ENCODE data around the gene NLRC3.

Gene NLRC3

GRCh38 chr16:3550851-3551847 is 26.1 kb downstream of the NLRC3 start:
- Histone ChIP-seq H3K4me1 (no peaks in the 10 kb centered on the region), H3K9me3 (ENCODE audit: control insufficient read depth, low read length) (no peaks in the 10 kb centered on the region), H3K27ac (no peak overlapping the region), H3K79me2 (no peaks in the 10 kb centered on the region), H3K9ac (no peak overlapping the region), H3K4me2 (ENCODE audit: low read length) (no peak overlapping the region), H3K4me3 (ENCODE audit: low read depth, low read length) (no peak overlapping the region), H3K27me3 (ENCODE audit: control insufficient read depth, insufficient read depth, low read length) (no peaks in the 10 kb centered on the region), H3K36me3 (ENCODE audit: control insufficient read depth, insufficient read depth, low read length) (no peaks in the 10 kb centered on the region), H2AFZ (no peak overlapping the region)
- TF ChIP-seq, protein P1, sequence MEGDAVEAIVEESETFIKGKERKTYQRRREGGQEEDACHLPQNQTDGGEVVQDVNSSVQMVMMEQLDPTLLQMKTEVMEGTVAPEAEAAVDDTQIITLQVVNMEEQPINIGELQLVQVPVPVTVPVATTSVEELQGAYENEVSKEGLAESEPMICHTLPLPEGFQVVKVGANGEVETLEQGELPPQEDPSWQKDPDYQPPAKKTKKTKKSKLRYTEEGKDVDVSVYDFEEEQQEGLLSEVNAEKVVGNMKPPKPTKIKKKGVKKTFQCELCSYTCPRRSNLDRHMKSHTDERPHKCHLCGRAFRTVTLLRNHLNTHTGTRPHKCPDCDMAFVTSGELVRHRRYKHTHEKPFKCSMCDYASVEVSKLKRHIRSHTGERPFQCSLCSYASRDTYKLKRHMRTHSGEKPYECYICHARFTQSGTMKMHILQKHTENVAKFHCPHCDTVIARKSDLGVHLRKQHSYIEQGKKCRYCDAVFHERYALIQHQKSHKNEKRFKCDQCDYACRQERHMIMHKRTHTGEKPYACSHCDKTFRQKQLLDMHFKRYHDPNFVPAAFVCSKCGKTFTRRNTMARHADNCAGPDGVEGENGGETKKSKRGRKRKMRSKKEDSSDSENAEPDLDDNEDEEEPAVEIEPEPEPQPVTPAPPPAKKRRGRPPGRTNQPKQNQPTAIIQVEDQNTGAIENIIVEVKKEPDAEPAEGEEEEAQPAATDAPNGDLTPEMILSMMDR (IDR thresholded peaks at IDR 0.05), result no peak

- Histone ChIP-seq H3K79me2 (no peaks in the 10 kb centered on the region), H2AFZ (no peak overlapping the region), H3K36me3 (ENCODE audit: control insufficient read depth, insufficient read depth, low read length) (no peaks in the 10 kb centered on the region), H3K27ac (no peak overlapping the region), H3K27me3 (ENCODE audit: control insufficient read depth, insufficient read depth, low read length) (no peaks in the 10 kb centered on the region), H3K9ac (no peak overlapping the region), H3K4me1 (no peaks in the 10 kb centered on the region), H3K4me3 (ENCODE audit: low read depth, low read length) (no peak overlapping the region), H3K4me2 (ENCODE audit: low read length) (no peak overlapping the region), H3K9me3 (ENCODE audit: control insufficient read depth, low read length) (no peaks in the 10 kb centered on the region)
- TF ChIP-seq, protein P1 (IDR thresholded peaks at IDR 0.05), result no peak
Observed at GRCh38 chr16:3549906-3550305, 27.3 kb downstream of the NLRC3 start.

DNA sequence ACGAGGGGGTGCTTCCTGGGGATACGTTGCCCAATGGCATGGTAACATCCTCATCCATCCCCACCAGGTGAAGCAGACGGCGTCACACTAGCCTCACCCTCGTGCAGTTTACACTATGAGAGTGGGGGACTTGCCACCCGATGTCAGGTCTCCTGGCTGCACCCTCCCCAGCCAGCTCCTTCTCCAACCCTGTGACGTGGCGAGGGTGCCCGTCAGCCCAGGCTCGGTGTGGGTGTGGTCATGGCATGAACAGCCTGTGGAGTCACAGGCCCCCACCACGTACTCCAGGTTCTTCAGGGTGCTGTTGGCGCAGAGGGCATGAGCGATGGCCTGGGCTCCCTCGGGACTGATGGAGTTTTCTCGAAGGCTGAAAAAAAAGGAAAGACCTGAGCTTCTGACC is 28.3 kb downstream of the NLRC3 start:
- Histone ChIP-seq H3K36me3 (ENCODE audit: control insufficient read depth, insufficient read depth, low read length) (no peaks in the 10 kb centered on the region), H3K4me2 (ENCODE audit: low read length) (no peak overlapping the region), H2AFZ (no peak overlapping the region), H3K79me2 (no peaks in the 10 kb centered on the region), H3K4me1 (no peaks in the 10 kb centered on the region), H3K27me3 (ENCODE audit: control insufficient read depth, insufficient read depth, low read length) (no peaks in the 10 kb centered on the region), H3K9me3 (ENCODE audit: control insufficient read depth, low read length) (no peaks in the 10 kb centered on the region), H3K9ac (no peak overlapping the region), H3K27ac (no peak overlapping the region), H3K4me3 (ENCODE audit: low read depth, low read length) (no peak overlapping the region)
- TF ChIP-seq, protein P1 (IDR thresholded peaks at IDR 0.05), result no peak

DNA sequence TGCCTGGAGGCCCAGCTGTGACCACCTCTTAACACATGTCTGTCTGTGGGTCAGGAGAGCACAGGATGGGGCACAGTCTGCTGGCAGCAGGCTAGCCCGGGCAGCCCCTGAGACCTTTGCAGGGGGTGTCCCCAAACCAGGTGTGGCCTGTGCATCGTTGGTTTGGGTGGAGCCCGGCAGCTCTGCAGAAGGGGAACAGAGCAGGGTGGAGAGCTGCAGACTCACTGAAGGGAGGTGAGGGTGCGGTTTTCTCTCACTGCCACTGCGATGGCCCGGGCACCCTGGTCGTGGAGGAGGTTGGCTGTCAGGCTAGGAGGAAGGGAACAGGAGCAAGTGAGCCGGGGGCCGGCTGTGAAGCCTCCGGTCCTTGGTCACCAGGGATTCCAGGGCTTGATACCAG is 28.8 kb downstream of the NLRC3 start:
- Histone ChIP-seq H3K9me3 (ENCODE audit: control insufficient read depth, low read length) (no peaks in the 10 kb centered on the region), H3K36me3 (ENCODE audit: control insufficient read depth, insufficient read depth, low read length) (no peaks in the 10 kb centered on the region), H3K27ac (no peak overlapping the region), H3K4me2 (ENCODE audit: low read length) (no peak overlapping the region), H3K79me2 (no peaks in the 10 kb centered on the region), H2AFZ (no peak overlapping the region), H3K4me1 (no peaks in the 10 kb centered on the region), H3K27me3 (ENCODE audit: control insufficient read depth, insufficient read depth, low read length) (no peaks in the 10 kb centered on the region), H3K9ac (no peak overlapping the region), H3K4me3 (ENCODE audit: low read depth, low read length) (no peak overlapping the region)
- TF ChIP-seq, protein P1 (IDR thresholded peaks at IDR 0.05), result no peak
